Eye (tissue), 1 donor: ENCODE measurements around the gene RPL4.
"Not testable (repeated sequence)": the region's sequence is repeated elsewhere in the genome, so short reads cannot be mapped to it uniquely, and the experiment has no call there.

Experiments used
- DNase-seq: peaks from one replicate; pipeline ENCODE4 v3.0.0-alpha.2; 2015

The RPL4 gene

GRCh38 chr15:66504563-66505429 lies at the start of gene RPL4, which contains the start of gene ZWILCH:
Gene RPL4 (minus strand): TSS chr15:66504855. CDS start chr15:66504790, 65 bp downstream.
Gene ZWILCH (plus strand): TSS chr15:66505326. CDS start chr15:66505339, 13 bp downstream.
- DNase-seq = peak; percentile 96

GRCh38 chr15:66545255-66545654 lies 40.6 kb upstream of the RPL4 start:
- no peak for DNase-seq

- no peak for DNase-seq
These were observed 38.2 kb upstream of the RPL4 start for GRCh38 chr15:66542896-66543295.

- DNase-seq = no peak
These were observed 30.4 kb upstream of the RPL4 start for GRCh38 chr15:66535056-66535455.

DNA sequence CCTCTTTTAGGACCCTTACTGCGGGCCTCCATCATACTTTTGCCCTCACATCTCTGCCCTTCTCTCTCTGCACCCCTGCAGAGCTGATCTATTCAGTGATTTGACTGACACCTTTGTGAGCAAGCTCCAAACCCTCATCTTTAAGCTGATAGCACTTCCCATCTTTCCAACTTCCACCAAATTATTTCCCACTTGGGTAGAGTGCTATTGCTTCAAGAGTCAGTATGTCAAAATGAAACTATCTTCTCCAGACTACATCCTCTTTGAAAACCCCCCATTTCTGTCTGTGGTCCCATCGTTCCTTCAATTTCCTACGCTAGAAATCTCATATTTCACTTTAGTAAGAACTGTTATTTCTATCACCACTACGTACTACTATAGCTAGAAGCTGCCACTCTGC lies 20.2 kb upstream of the RPL4 start:
- DNase-seq = no peak

DNA sequence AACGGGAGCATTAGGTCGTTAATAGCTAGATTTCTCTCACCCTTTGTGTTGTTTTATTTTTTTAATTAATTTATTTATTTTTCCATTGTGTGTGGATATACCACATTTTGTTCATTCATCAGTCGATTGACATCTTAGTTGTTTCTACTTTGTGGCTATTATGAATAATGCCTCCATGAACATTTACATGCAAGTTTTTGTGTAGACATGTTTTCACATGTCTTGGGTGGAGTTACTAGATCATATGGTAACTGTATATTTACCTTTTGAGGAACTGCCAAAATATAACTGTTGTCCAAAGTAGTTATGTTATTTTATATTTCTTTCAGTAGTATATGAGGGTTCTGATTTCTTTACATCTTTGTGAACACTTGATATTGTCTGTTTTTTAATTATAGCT lies 19.3 kb upstream of the RPL4 start:
- DNase-seq = no peak

DNA sequence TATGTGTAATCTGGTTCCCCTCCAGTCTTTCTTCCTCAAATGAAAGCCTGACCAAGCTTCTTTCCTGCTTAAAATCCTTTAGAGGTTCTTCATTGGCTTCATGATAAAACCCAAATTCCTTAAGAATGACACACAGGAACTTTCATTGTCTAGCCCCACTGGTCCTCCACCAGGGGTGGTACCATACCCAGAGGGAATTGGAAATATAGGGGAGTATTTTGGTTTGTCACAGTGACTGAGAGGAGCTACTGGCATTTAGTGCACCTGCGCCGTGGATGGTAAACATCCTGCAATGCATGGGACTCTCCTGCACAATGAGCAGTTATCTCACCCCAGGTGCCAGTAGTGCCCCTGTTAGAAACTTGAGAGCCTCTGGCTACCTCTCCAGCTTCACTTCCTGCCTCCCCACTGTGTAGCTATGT lies 11.3 kb upstream of the RPL4 start:
- DNase-seq = no peak

DNA sequence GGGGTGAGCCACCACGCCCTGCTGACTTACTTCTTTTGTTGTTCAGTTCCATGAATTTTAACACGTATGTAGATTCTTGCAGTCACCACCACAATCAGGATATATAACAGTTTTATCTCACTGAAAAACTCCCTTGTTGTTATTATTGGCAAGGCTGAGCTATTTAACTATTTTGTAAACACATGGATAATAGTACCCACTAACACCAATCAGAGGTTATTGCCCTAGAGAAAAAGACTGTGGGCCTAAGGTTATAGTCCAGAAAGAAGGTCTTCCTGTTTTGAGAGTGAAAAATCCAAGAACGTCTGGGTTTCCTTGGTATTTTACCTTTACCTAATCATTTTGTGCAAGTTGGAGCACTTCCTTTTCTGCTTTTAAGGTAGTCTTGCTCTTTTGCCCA lies 9.9 kb upstream of the RPL4 start:
- DNase-seq = no peak

DNA sequence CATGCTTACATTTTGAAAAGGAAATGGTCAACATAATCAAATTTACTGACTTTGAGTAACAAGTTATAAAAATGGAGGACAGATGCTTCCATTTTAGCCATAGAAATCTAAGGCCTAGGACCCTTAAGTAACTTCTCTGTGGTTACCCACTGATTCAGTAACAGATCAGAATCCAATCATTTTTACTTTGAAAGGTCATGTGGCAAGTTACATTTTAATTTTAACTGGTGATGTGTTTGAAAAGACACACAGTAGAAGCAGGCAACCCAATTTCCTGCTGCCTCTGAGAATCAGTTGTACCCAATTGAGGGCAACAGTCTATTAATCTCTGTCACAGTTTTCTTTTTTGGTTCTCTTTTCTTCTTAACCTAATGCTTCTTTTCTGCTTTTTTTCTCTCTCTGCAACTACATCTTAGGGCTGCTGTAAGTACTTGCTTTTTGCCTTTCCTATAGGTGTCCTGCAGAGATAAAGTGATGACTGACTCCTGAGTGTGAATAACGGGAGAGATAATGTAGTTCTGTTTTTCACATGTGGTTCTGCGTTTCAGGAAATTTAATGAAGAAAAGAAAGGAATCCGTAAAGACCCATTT lies 3.7 kb upstream of the RPL4 start:
- DNase-seq = no peak

- DNase-seq = no peak
These were observed 1.2 kb upstream of the RPL4 start for GRCh38 chr15:66505818-66506217.

DNA sequence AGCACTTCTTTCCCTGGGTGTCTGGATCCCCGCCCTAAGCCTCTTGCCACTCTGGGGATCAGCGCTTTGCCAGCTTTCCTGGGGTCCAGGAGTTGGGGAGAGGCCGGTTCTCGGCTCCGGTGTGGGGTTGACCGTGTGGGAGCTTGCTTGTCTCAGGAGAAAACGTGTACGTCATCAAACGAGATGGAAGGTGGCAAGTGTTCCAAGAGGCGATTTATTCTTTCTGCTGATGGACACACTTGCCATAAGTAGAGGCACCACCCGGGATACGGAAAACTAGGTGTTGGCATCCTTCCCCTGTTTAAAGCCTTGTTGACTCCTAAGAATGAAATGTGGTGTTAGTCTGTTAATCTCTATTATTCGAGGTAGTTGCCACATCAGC lies 766 bp upstream of the RPL4 start:
- no peak for DNase-seq

DNA sequence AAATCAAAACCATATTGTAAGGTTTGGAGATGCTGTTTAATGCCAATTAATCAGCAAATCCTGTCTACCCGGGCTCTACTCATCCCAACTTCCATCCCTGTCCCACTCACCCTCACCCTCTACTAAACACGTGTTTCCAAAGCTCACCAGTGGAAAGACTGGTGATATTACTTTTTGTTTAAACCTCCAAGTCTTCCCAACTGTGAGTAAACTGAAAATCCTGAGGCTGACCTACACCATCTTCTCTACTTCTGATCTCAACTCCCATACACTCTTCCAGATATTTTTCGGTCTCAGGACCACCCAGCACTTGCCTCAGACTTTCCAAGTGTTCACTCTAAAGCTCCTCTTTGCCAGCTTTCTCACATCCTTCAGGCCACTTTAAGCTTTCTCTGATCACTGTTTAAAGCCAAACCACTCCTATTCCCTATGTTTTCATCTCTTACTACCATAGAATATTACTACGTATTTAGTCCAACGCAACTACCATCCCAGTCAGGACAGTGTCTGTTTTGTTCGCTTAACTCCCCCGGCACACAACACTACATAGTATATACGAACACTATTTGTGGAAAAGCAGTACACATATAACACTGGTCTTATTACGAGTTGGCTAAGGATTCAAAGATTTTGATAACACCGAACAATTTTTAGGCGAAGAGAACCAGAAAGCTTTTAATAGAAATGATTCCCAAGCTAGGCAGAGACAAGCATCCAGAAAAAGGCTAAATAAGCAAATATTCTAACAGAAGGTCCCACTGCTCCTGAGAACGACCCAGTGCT lies 684 bp downstream of the RPL4 start:
- DNase-seq = peak; percentile 5

DNA sequence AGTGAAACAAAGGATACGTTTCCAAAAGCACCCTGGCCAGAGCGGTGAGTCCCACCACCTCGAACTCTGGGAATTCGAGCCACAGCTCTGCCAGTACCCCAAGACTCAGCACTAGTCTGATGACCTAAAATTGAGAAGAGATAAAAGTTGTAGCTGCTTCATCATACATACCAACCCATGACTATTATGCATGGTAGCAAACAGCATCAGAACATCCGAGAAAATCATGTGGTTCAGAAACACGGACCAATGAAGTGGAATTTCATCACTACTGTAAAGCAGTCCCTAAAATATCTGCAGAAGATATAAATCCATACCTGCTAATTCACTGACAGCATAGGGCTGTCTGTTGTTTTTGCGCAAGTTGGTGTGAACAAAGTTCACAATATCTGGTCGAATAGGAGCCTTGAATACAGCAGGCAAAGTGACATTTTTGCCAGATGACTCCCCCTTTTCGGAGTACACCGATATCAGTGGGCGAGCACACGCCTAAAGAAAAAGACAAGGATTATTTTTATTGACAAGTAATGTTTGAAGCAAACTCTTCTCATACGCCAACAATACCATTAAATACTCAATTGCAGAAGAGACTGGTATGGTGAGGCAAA lies 1.5 kb downstream of the RPL4 start:
- not testable (repeated sequence) for DNase-seq

DNA sequence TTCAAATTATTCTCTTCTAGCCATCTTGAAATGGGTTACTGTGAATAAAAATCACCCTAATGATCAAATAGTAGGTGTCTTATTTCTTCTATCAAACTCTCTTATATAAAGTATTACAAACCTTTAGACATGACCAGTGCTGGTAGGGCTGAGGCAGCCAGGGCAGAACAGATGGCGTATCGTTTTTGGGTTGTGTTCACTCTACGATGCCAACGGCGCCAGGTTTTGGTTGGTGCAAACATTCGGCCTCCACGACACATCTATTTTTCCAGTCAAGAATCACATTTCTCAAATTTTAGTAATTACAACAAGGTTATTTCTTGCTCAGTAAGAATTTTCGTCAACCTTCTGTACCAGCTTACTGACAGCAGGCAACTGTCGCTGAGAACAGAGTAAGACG lies 2.2 kb downstream of the RPL4 start:
- DNase-seq = no peak

GRCh38 chr15:66500346-66500745 lies 4.3 kb downstream of the RPL4 start:
- DNase-seq = not testable (repeated sequence)

DNA sequence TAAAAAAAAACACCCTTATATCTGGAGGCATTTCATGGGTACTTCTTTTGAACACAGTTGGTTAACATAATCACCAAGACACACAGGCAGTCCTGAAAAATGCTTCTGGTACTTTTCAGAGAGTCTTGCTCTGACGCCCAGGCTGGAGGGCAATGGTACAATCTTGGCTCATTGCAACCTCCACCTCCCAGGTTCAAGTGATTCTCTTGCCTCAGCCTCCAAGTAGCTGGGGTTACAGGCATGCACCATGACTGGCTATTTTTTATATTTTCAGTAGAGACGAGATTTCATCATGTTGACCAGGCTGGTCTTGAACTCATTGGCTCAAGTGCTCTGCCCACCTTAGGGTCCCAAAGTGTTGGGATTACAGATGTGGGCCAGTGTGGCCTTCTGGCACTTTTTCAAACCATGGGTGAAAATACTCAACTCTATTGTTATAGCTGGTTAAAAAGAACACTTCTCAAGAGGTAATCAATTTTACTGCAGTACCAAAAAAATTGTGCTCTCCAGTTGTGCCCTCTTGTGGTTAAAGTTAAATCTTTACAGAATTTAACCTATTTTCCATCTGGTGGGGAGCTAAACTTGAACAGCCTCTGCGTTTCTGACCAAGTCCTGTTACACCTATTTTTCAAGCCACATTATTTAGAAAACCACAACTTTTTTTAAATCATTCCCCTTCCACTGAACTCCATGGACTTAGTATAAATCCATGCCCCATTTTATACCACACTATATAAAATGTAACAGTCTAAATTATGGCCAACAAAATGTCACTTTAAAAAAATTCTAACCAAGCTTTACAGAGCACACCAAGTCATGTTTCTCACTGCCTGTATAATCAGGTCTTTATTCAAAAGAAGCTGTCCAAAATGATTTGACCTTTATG lies 5.9 kb downstream of the RPL4 start:
- DNase-seq = peak; percentile 55

DNA sequence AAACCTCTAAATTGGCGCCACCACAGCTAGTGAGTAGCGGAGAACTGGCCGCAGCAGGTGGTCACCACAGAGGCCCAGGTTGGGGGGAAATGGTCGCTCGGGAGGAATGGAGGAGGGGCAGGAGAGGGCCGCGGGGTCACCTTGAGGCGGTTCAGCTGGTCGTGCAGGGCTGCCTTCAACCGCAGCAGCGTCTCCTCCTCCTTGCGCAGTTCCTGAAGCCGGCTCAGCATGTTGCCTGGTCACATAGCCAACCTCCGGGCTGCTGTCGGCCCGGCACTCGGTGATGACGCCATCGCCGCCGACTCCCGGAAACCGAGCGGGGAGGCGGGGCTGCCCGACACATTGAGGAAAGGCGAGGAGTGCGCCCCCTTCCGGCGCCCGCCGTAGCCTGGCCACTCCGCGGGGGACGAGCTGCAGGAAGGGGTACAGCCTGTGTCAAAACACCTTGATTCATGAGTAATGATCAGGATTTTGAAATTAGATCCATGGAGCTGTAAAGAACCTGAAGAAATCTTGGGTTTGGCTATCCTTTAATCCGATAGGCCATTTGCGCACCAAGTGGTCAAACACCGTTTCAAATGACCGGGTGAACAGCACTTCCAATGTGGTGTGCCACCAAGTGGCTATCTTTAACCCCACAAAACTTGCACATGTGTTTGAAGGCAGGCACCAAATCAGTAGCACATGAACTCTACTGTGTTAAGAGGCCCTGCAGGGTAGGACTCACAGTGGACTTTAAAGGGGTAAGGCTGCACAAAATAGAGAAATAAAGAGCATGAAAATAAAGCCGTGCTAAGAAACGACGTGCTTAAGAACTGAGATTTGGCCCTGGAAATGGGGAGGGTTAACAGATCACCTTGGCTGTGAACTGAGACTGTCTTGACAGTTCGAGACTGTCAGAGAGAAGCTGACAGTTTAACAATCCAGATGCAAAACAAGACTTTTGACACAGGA lies 6.9 kb downstream of the RPL4 start, which contains the start of gene SNAPC5:
SNAPC5 (minus strand) TSS at position 261 of the 954 bp plus-strand sequence; CDS start at position 230, 31 bp downstream.
- peak; percentile 97 for DNase-seq

DNA sequence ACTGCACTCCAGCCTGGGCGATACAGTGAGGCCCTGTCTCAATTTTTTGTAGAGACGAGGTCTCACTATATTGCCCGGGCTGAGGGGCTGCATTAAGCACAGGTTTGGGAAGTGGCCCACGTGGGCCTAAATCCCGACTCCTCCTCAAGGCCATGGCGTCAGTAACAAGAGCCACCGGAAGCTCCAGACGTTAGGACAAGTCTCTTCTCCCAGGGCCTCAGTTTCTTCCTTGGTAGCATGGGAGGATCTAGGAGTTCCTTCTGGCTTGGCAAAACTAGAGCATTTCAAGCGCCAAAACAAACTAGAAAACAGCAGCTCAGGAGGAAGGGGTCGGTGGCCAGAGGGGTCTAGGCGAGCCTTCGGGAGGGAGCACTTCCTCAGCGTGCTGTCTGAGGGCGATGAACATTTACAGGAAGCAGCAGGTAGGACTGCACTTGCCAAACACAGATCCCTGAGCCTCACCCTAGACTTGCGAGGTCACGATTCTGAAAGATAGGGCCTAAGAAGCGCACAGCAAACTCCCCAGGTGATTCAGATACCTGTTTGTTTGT lies 7.6 kb downstream of the RPL4 start:
- DNase-seq = no peak

GRCh38 chr15:66494262-66494661 lies 10.4 kb downstream of the RPL4 start:
- no peak for DNase-seq

GRCh38 chr15:66491846-66492245 lies 12.8 kb downstream of the RPL4 start:
- no peak for DNase-seq
